B cell (primary cell): ENCODE measurements around the gene TLK1. TPM values are rescaled to one million over a fixed set of nuclear protein-coding genes. Genes with fewer than 3 reads are reported as not detected.

Experiments
- ATAC-seq: fragments of 200-7000 bp; cut with Tn5 transposase; one replicate; pipeline ENCODE4 v1.10.0; 2021; ENCODE audit warnings: low read depth, mild to moderate bottlenecking, moderate number of reproducible peaks, moderate library complexity
- CTCF ChIA-PET: fragments of 350-600 bp; sonication (Branson Sonifier 250); formaldehyde crosslinking; loops from one replicate; lab custom pipeline; 2021; ENCODE audit warnings: antibody characterized with exemption, inconsistent platforms; lab: Charles Lee
- POLR2A ChIA-PET: fragments of 350-600 bp; sonication (Branson Sonifier 250); formaldehyde crosslinking; loops from one replicate; lab custom pipeline; 2021; ENCODE audit warnings: antibody characterized with exemption; lab: Charles Lee
- DNase-seq: peaks from one replicate; pipeline ENCODE4 v3.0.0; 2013
- H2AFZ ChIP-seq: 2 replicates; pipeline ENCODE4 v1.6.1; 2012; ENCODE audit warnings: mild to moderate bottlenecking, low read depth, low read length; ENCODE audit not compliant: insufficient read depth, poor library complexity, severe bottlenecking
- H3K27ac ChIP-seq, 2 donors: 1 replicate in 1 of 2; 2 replicates in 1 of 2; pipeline ENCODE4 v1.5.1; 2012 to 2013; ENCODE audit warnings: low read length in 2 of 2, mild to moderate bottlenecking in 2 of 2, moderate library complexity in 1 of 2
- H3K27me3 ChIP-seq, 4 experiments: fragments of 200-600 bp in 1 of 4; sonication (generic) in 1 of 4; replicated peaks in 1 of 4; 1 replicate in 2 of 4; 2 replicates in 2 of 4; pipeline versions ENCODE4 v1.6.1 to v1.7.0; 2013 to 2016; ENCODE audit warnings: low read length in 3 of 4, mild to moderate bottlenecking in 2 of 4, mixed read lengths in 1 of 4, moderate library complexity in 1 of 4; ENCODE audit not compliant: insufficient read depth in 4 of 4, control insufficient read depth in 3 of 4; ENCODE audit errors: control extremely low read depth in 1 of 4
- H3K36me3 ChIP-seq, 2 experiments: replicated peaks in 1 of 2; 1 replicate in 1 of 2; 2 replicates in 1 of 2; pipeline versions ENCODE4 v1.6.1 to v1.7.1; 2013; ENCODE audit warnings: low read length in 1 of 2; ENCODE audit not compliant: insufficient read depth in 2 of 2, control insufficient read depth in 1 of 2; ENCODE audit errors: control extremely low read depth in 1 of 2, extremely low read depth in 1 of 2
- H3K4me1 ChIP-seq, 2 donors: fragments of 200-600 bp in 1 of 2; sonication (generic) in 1 of 2; 1 replicate in 1 of 2; 2 replicates in 1 of 2; pipeline versions ENCODE4 v1.5.1 to v1.6.1; 2013 to 2017; ENCODE audit warnings: low read length in 2 of 2; ENCODE audit not compliant: control insufficient read depth in 2 of 2, insufficient read depth in 2 of 2
- H3K4me2 ChIP-seq: replicated peaks from 2 replicates; pipeline ENCODE3; 2012; ENCODE audit warnings: mild to moderate bottlenecking, low read depth, low read length; ENCODE audit not compliant: poor library complexity, severe bottlenecking
- H3K4me3 ChIP-seq, 5 experiments: fragments of 200-600 bp in 1 of 5; sonication (generic) in 1 of 5; 1 replicate in 3 of 5; 2 replicates in 2 of 5; pipeline versions ENCODE4 v1.5.1 to v1.7.0; 2011 to 2016; ENCODE audit warnings: low read length in 4 of 5, mild to moderate bottlenecking in 4 of 5, low read depth in 2 of 5, control low read depth in 1 of 5, moderate library complexity in 1 of 5; ENCODE audit not compliant: insufficient read depth in 1 of 5; ENCODE audit errors: control extremely low read depth in 1 of 5, extremely low read depth in 1 of 5
- H3K79me2 ChIP-seq: fragments of 200-600 bp; sonication (generic); one replicate; pipeline ENCODE4 v1.6.0; 2016; ENCODE audit warnings: low read length; ENCODE audit not compliant: control insufficient read depth, insufficient read depth
- H3K9ac ChIP-seq: fragments of 200-600 bp; sonication (generic); 2 replicates; pipeline ENCODE4 v1.6.1; 2017; ENCODE audit warnings: mild to moderate bottlenecking, low read length, moderate library complexity
- H3K9me3 ChIP-seq, 3 donors: one replicate each; pipeline versions ENCODE4 v1.6.1 to v1.7.1; 2013; ENCODE audit warnings: low read length in 2 of 3; ENCODE audit not compliant: control insufficient read depth in 2 of 3, insufficient read depth in 1 of 3; ENCODE audit errors: control extremely low read depth in 1 of 3
- H4K20me1 ChIP-seq: 2 replicates; pipeline ENCODE4 v1.6.0; 2012; ENCODE audit warnings: mild to moderate bottlenecking, low read length; ENCODE audit not compliant: insufficient read depth, control insufficient read depth, poor library complexity, severe bottlenecking
- H3K27ac Mint-ChIP-seq: one replicate; pipeline ENCODE4 v1.8.0; 2021; ENCODE audit warnings: mixed read lengths
- H3K27me3 Mint-ChIP-seq: one replicate; pipeline ENCODE4 v1.8.0; 2021; ENCODE audit warnings: mixed read lengths
- H3K4me1 Mint-ChIP-seq: one replicate; pipeline ENCODE4 v1.8.0; 2021; ENCODE audit warnings: mixed read lengths
- H3K4me3 Mint-ChIP-seq: one replicate; pipeline ENCODE4 v1.8.0; 2021; ENCODE audit warnings: mixed read lengths
- H3K9me3 Mint-ChIP-seq: one replicate; pipeline ENCODE4 v1.8.0; 2022; ENCODE audit warnings: mixed read lengths; ENCODE audit not compliant: insufficient read depth
- EZH2 ChIP-seq: IDR thresholded peaks from 2 replicates; pipeline ENCODE4 v1.6.1; 2012; ENCODE audit warnings: borderline replicate concordance, low read depth, mild to moderate bottlenecking, moderate library complexity, low read length; ENCODE audit not compliant: insufficient read depth, poor library complexity, severe bottlenecking
- WGBS: methylation state at CpG from one replicate; pipeline ENCODE4 v1.1.5; 2013; ENCODE audit warnings: missing lambda C conversion rate; ENCODE audit not compliant: insufficient coverage; 5-methylcytosine and 5-hydroxymethylcytosine counted together
- intact Hi-C: fragments of 100-400 bp; cut with micrococcal nuclease; formaldehyde crosslinking; loops from one replicate; pipeline ENCODE4 v1.10.0; 2022
- polyA plus RNA-seq: library from polyadenylated mRNA; depleted of rRNA; stranded (reverse); fragments of >200 nt; gene quantifications from 2 replicates; pipeline ENCODE4 v1.2.3, GENCODE V29; 2012
- total RNA-seq, 2 donors: library from RNA; stranded (reverse); fragments of 120-200 nt in 1 of 2; gene quantifications; 1 replicate in 1 of 2; 2 replicates in 1 of 2; pipeline versions ENCODE4 v1.2.3 to v1.2.4, GENCODE V29; 2013 to 2022
- TF ChIP-seq, protein P1 (sequence below): fragments of 200-600 bp; IDR thresholded peaks from one replicate; pipeline ENCODE4 v1.8.0; 2022; ENCODE audit warnings: antibody characterized with exemption, mild to moderate bottlenecking

Gene TLK1
- total and polyA plus RNA-seq, 2 donors (not counting 1 experiment from before 2014, with no cell fraction given) = 13.8 to 186 TPM

DNA sequence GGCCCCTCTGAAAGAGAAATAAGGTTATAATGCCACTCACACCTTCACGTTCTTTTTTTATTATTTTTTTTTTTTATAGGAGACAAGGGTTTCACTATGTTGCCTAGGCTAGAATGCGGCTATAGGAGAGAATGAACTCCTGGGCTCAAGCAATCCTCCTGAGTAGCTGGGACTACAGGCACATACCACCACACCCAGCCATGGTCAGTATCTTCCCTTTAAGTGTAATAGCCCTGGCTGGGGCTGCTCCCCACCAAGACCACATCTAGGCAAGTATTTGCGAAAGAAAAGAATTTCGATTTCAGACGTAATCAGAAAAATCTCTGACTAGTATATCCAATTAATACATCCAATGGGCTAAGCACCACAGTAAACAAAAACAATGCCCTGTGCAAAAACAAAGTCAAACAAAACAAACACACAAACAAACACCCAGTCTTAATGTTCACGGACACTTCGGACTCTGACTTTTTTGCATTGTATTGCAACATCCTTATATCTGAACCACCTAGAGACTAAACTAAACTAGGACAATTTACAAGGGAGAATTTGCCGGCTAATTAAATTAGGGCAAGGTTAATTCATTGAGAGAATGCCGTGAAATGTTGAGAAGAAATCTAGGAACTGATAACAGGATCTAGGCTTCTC, 49.6 kb upstream of the TLK1 start:
- Histone ChIP-seq H3K9me3 (peaks cover 0 to 1% (median 0%) of the 10 kb centered on the region in 3 donors), H4K20me1 (no peaks in the 10 kb centered on the region), H3K9ac (peak overlapping the region; percentile 52), H2AFZ (peak overlapping the region; percentile 75), H3K36me3 (no peaks in the 10 kb centered on the region), H3K27ac (peak overlapping the region; percentile 70 to 74), H3K4me3 (peak overlapping the region in 3 of 5 experiments; percentile 38 to 55 (median 48)), H3K4me2 (peak overlapping the region; percentile 76), H3K27me3 (no peaks in the 10 kb centered on the region), H3K4me1 (peaks cover 13 to 14% of the 10 kb centered on the region in 2 donors), H3K79me2 (no peaks in the 10 kb centered on the region)
- H3K27me3 Mint-ChIP-seq = no peaks in the 10 kb centered on the region
- DNase-seq (no peak), ATAC-seq (no peak)
- peaks cover 20% of the 10 kb centered on the region for H3K4me1 Mint-ChIP-seq
- TF ChIP-seq EZH2 = no peak
- TF ChIP-seq, protein P1, sequence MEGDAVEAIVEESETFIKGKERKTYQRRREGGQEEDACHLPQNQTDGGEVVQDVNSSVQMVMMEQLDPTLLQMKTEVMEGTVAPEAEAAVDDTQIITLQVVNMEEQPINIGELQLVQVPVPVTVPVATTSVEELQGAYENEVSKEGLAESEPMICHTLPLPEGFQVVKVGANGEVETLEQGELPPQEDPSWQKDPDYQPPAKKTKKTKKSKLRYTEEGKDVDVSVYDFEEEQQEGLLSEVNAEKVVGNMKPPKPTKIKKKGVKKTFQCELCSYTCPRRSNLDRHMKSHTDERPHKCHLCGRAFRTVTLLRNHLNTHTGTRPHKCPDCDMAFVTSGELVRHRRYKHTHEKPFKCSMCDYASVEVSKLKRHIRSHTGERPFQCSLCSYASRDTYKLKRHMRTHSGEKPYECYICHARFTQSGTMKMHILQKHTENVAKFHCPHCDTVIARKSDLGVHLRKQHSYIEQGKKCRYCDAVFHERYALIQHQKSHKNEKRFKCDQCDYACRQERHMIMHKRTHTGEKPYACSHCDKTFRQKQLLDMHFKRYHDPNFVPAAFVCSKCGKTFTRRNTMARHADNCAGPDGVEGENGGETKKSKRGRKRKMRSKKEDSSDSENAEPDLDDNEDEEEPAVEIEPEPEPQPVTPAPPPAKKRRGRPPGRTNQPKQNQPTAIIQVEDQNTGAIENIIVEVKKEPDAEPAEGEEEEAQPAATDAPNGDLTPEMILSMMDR = no peak
- ChIA-PET POLR2A (no interaction called here), CTCF (interaction anchor here (0.9 to 1.0 kb wide), 2 partner anchors 126 to 206 kb away, joined by 3 read pairs; no protein-coding TSS in a partner anchor)
- peak overlapping the region; percentile 79 for H3K27ac Mint-ChIP-seq
- no peaks in the 10 kb centered on the region for H3K9me3 Mint-ChIP-seq
- peak overlapping the region; percentile 78 for H3K4me3 Mint-ChIP-seq
- 71% methylated on average over 4 of the region's 9 CpGs for WGBS
- intact Hi-C loops = no loop called here

DNA sequence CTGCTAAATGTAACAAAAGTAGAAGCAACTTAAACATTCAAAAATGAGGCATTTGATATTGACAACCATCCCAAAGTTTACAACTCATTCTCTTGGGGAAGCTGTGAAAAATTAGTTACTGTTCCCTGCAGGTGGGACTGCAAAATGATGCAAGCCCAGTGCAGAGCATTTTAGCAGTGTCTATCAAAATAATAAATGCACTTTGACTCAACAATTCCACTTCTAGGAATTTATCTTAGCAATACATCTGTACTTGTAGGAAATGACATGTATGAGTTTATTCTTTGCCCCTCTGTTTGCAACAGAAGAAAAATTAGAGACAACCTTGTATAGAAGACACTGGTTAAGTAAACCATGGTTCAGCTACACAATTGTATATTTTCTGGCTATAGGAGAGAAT, 48.0 kb upstream of the TLK1 start:
- Mint-ChIP-seq H3K4me1 (peaks cover 20% of the 10 kb centered on the region), H3K27me3 (no peaks in the 10 kb centered on the region), H3K4me3 (no peak overlapping the region), H3K9me3 (no peaks in the 10 kb centered on the region), H3K27ac (no peak overlapping the region)
- H3K4me1 ChIP-seq = peaks cover 13 to 14% of the 10 kb centered on the region in 2 donors
- H3K9ac ChIP-seq = no peak overlapping the region
- no peaks in the 10 kb centered on the region for H3K36me3 ChIP-seq
- no peak overlapping the region for H3K4me3 ChIP-seq
- no peak overlapping the region for H3K27ac ChIP-seq
- DNase-seq (no peak), ATAC-seq (no peak)
- H4K20me1 ChIP-seq = no peaks in the 10 kb centered on the region
- H2AFZ ChIP-seq = no peak overlapping the region
- no peaks in the 10 kb centered on the region for H3K27me3 ChIP-seq
- H3K79me2 ChIP-seq = no peaks in the 10 kb centered on the region
- intact Hi-C loops = loop anchor here (5.0 kb wide), 1 partner anchor 46 kb away; the partner anchor contains the start of gene TLK1
- ChIA-PET POLR2A (no interaction called here), CTCF (no interaction called here)
- peaks cover 0 to 1% (median 0%) of the 10 kb centered on the region in 3 donors for H3K9me3 ChIP-seq
- no peak for TF ChIP-seq EZH2
- TF ChIP-seq, protein P1 = no peak
- H3K4me2 ChIP-seq = no peak overlapping the region
